ENCODE data around the gene SMOC2.
"Not testable (repeated sequence)": the region's sequence is repeated elsewhere in the genome, so short reads cannot be mapped to it uniquely, and the experiment has no call there.

Gene SMOC2

GRCh38 chr6:168559574-168560098, 118.7 kb downstream of the SMOC2 start:
- DNase-seq (ENCODE audit: extremely low spot score, insufficient read length, low read depth), result no peak
- no peak for FAIRE-seq

- FAIRE-seq (no peak), DNase-seq (ENCODE audit: extremely low spot score, insufficient read length, low read depth) (no peak)
These were observed 119.1 kb downstream of the SMOC2 start for GRCh38 chr6:168560126-168560525.

GRCh38 chr6:168562576-168563151, 121.7 kb downstream of the SMOC2 start:
- FAIRE-seq (no peak), DNase-seq (ENCODE audit: extremely low spot score, insufficient read length, low read depth) (no peak)

GRCh38 chr6:168563656-168564055, 122.7 kb downstream of the SMOC2 start:
- FAIRE-seq (no peak), DNase-seq (ENCODE audit: extremely low spot score, insufficient read length, low read depth) (no peak)

GRCh38 chr6:168565112-168565511, 124.1 kb downstream of the SMOC2 start:
- FAIRE-seq, result no peak
- DNase-seq (ENCODE audit: extremely low spot score, insufficient read length, low read depth), result no peak

- DNase-seq (ENCODE audit: extremely low spot score, insufficient read length, low read depth) (no peak), FAIRE-seq (no peak)
These were observed 129.2 kb downstream of the SMOC2 start for GRCh38 chr6:168570211-168570610.

- no peak for FAIRE-seq
These were observed 130.3 kb downstream of the SMOC2 start for GRCh38 chr6:168571268-168571667.

GRCh38 chr6:168573276-168573835, 132.4 kb downstream of the SMOC2 start:
- not testable (repeated sequence) for DNase-seq (ENCODE audit: extremely low spot score, insufficient read length, low read depth); FAIRE-seq

More at GRCh38 chr6:168571268-168571667, 130.3 kb downstream of the SMOC2 start:
- no peak for DNase-seq (ENCODE audit: extremely low spot score, insufficient read length, low read depth)

GRCh38 chr6:168574075-168574698, 133.2 kb downstream of the SMOC2 start:
- FAIRE-seq (no peak), DNase-seq (ENCODE audit: extremely low spot score, insufficient read length, low read depth) (no peak)

GRCh38 chr6:168574699-168575195, 133.8 kb downstream of the SMOC2 start:
- FAIRE-seq, result no peak

GRCh38 chr6:168575346-168576098, 134.5 kb downstream of the SMOC2 start:
- no peak for DNase-seq (ENCODE audit: extremely low spot score, insufficient read length, low read depth)
- FAIRE-seq, result no peak

More at GRCh38 chr6:168574699-168575195, 133.8 kb downstream of the SMOC2 start:
- DNase-seq (ENCODE audit: extremely low spot score, insufficient read length, low read depth), result no peak

- DNase-seq (ENCODE audit: extremely low spot score, insufficient read length, low read depth) (no peak), FAIRE-seq (no peak)
These were observed 135.4 kb downstream of the SMOC2 start for GRCh38 chr6:168576388-168576787.

- FAIRE-seq (no peak), DNase-seq (ENCODE audit: extremely low spot score, insufficient read length, low read depth) (no peak)
These were observed 136.5 kb downstream of the SMOC2 start for GRCh38 chr6:168577496-168577895.

- DNase-seq (ENCODE audit: extremely low spot score, insufficient read length, low read depth), result no peak
- no peak for FAIRE-seq
These were observed 137.1 kb downstream of the SMOC2 start for GRCh38 chr6:168578036-168578435.

- no peak for DNase-seq (ENCODE audit: extremely low spot score, insufficient read length, low read depth)
- FAIRE-seq, result no peak
These were observed 140.3 kb downstream of the SMOC2 start for GRCh38 chr6:168581236-168581635.

GRCh38 chr6:168581706-168582105, 140.7 kb downstream of the SMOC2 start:
- DNase-seq (ENCODE audit: extremely low spot score, insufficient read length, low read depth) (no peak), FAIRE-seq (no peak)

GRCh38 chr6:168582571-168582981, 141.6 kb downstream of the SMOC2 start:
- FAIRE-seq (no peak), DNase-seq (ENCODE audit: extremely low spot score, insufficient read length, low read depth) (no peak)

- FAIRE-seq (no peak), DNase-seq (ENCODE audit: extremely low spot score, insufficient read length, low read depth) (no peak)
These were observed 142.1 kb downstream of the SMOC2 start for GRCh38 chr6:168583126-168583525.

GRCh38 chr6:168583821-168584220, 142.8 kb downstream of the SMOC2 start:
- no peak for DNase-seq (ENCODE audit: extremely low spot score, insufficient read length, low read depth)
- no peak for FAIRE-seq

- DNase-seq (ENCODE audit: extremely low spot score, insufficient read length, low read depth) (no peak), FAIRE-seq (no peak)
These were observed 143.3 kb downstream of the SMOC2 start for GRCh38 chr6:168584249-168584648.

Measured in GM18507 (cell line).